ENCODE measurements around the gene EBI3.
A peak's percentile ranks its signal among the peaks of the same experiment; 100 is the strongest.
"Not testable (repeated sequence)": the region's sequence is repeated elsewhere in the genome, so short reads cannot be mapped to it uniquely, and the experiment has no call there.

Gene EBI3

GRCh38 chr19:4189641-4190040, 39.7 kb upstream of the EBI3 start:
- Histone ChIP-seq H3K9me3 (ENCODE audit: control insufficient read depth, low read length) (no peaks in the 10 kb centered on the region), H3K27ac (ENCODE audit: insufficient read depth, low read depth, low read length, poor library complexity, severe bottlenecking) (no peak overlapping the region), H3K36me3 (ENCODE audit: control insufficient read depth, insufficient read depth, low read length) (no peaks in the 10 kb centered on the region), H3K27me3 (ENCODE audit: control insufficient read depth, insufficient read depth, low read length, poor library complexity, severe bottlenecking) (peaks cover 6% of the 10 kb centered on the region), H3K4me1 (ENCODE audit: control insufficient read depth, insufficient read depth, low read length) (no peaks in the 10 kb centered on the region), H3K4me3 (ENCODE audit: insufficient read depth, low read depth, low read length) (no peak overlapping the region)
- 84 to 86% methylated on average over 5 of the region's 5 CpGs for WGBS, 2 experiments

- H3K36me3 ChIP-seq (ENCODE audit: control insufficient read depth, insufficient read depth, low read length); H3K27ac ChIP-seq (ENCODE audit: insufficient read depth, low read depth, low read length, poor library complexity, severe bottlenecking); H3K4me1 ChIP-seq (ENCODE audit: control insufficient read depth, insufficient read depth, low read length); H3K4me3 ChIP-seq (ENCODE audit: insufficient read depth, low read depth, low read length); H3K9me3 ChIP-seq (ENCODE audit: control insufficient read depth, low read length): not testable (repeated sequence)
- 89 to 97% methylated on average over 3 of the region's 3 CpGs for WGBS, 2 experiments
- peaks cover 14% of the 10 kb centered on the region for H3K27me3 ChIP-seq (ENCODE audit: control insufficient read depth, insufficient read depth, low read length, poor library complexity, severe bottlenecking)
Observed at GRCh38 chr19:4192537-4192936, 36.8 kb upstream of the EBI3 start.

- H3K27me3 ChIP-seq (ENCODE audit: control insufficient read depth, insufficient read depth, low read length, poor library complexity, severe bottlenecking), result peaks cover 31% of the 10 kb centered on the region
- no peaks in the 10 kb centered on the region for H3K9me3 ChIP-seq (ENCODE audit: control insufficient read depth, low read length)
- 64 to 66% methylated on average over 7 of the region's 7 CpGs for whole genome bisulfite sequencing, 2 experiments
- no peaks in the 10 kb centered on the region for H3K4me1 ChIP-seq (ENCODE audit: control insufficient read depth, insufficient read depth, low read length)
- H3K27ac ChIP-seq (ENCODE audit: insufficient read depth, low read depth, low read length, poor library complexity, severe bottlenecking), result no peak overlapping the region
- H3K4me3 ChIP-seq (ENCODE audit: insufficient read depth, low read depth, low read length), result no peak overlapping the region
- H3K36me3 ChIP-seq (ENCODE audit: control insufficient read depth, insufficient read depth, low read length), result no peaks in the 10 kb centered on the region
Observed at GRCh38 chr19:4194353-4194752, 35.0 kb upstream of the EBI3 start.

GRCh38 chr19:4196009-4196408, 33.3 kb upstream of the EBI3 start:
- Histone ChIP-seq H3K4me1 (ENCODE audit: control insufficient read depth, insufficient read depth, low read length) (no peaks in the 10 kb centered on the region), H3K36me3 (ENCODE audit: control insufficient read depth, insufficient read depth, low read length) (no peaks in the 10 kb centered on the region), H3K27me3 (ENCODE audit: control insufficient read depth, insufficient read depth, low read length, poor library complexity, severe bottlenecking) (peaks cover 42% of the 10 kb centered on the region), H3K9me3 (ENCODE audit: control insufficient read depth, low read length) (no peaks in the 10 kb centered on the region), H3K4me3 (ENCODE audit: insufficient read depth, low read depth, low read length) (no peak overlapping the region), H3K27ac (ENCODE audit: insufficient read depth, low read depth, low read length, poor library complexity, severe bottlenecking) (no peak overlapping the region)
- WGBS, 2 experiments, result 82% methylated on average over 8 of the region's 8 CpGs

GRCh38 chr19:4196587-4197148, 32.7 kb upstream of the EBI3 start:
- Histone ChIP-seq H3K9me3 (ENCODE audit: control insufficient read depth, low read length) (no peaks in the 10 kb centered on the region), H3K4me3 (ENCODE audit: insufficient read depth, low read depth, low read length) (no peak overlapping the region), H3K27me3 (ENCODE audit: control insufficient read depth, insufficient read depth, low read length, poor library complexity, severe bottlenecking) (peaks cover 42% of the 10 kb centered on the region), H3K27ac (ENCODE audit: insufficient read depth, low read depth, low read length, poor library complexity, severe bottlenecking) (no peak overlapping the region), H3K36me3 (ENCODE audit: control insufficient read depth, insufficient read depth, low read length) (no peaks in the 10 kb centered on the region), H3K4me1 (ENCODE audit: control insufficient read depth, insufficient read depth, low read length) (no peaks in the 10 kb centered on the region)
- 87 to 88% methylated on average over 22 of the region's 22 CpGs for WGBS, 2 experiments

- 87 to 91% methylated on average over 5 of the region's 5 CpGs for WGBS, 2 experiments
- no peak overlapping the region for H3K27ac ChIP-seq (ENCODE audit: insufficient read depth, low read depth, low read length, poor library complexity, severe bottlenecking)
- peaks cover 42% of the 10 kb centered on the region for H3K27me3 ChIP-seq (ENCODE audit: control insufficient read depth, insufficient read depth, low read length, poor library complexity, severe bottlenecking)
- H3K4me1 ChIP-seq (ENCODE audit: control insufficient read depth, insufficient read depth, low read length), result no peaks in the 10 kb centered on the region
- H3K36me3 ChIP-seq (ENCODE audit: control insufficient read depth, insufficient read depth, low read length), result no peaks in the 10 kb centered on the region
- H3K4me3 ChIP-seq (ENCODE audit: insufficient read depth, low read depth, low read length), result no peak overlapping the region
- no peaks in the 10 kb centered on the region for H3K9me3 ChIP-seq (ENCODE audit: control insufficient read depth, low read length)
Observed at GRCh38 chr19:4197228-4197624, 32.1 kb upstream of the EBI3 start.

GRCh38 chr19:4197625-4198466, 31.5 kb upstream of the EBI3 start:
- Histone ChIP-seq H3K4me1 (ENCODE audit: control insufficient read depth, insufficient read depth, low read length) (no peaks in the 10 kb centered on the region), H3K4me3 (ENCODE audit: insufficient read depth, low read depth, low read length) (peak overlapping the region; percentile 37), H3K27ac (ENCODE audit: insufficient read depth, low read depth, low read length, poor library complexity, severe bottlenecking) (no peak overlapping the region), H3K27me3 (ENCODE audit: control insufficient read depth, insufficient read depth, low read length, poor library complexity, severe bottlenecking) (peaks cover 42% of the 10 kb centered on the region), H3K36me3 (ENCODE audit: control insufficient read depth, insufficient read depth, low read length) (no peaks in the 10 kb centered on the region), H3K9me3 (ENCODE audit: control insufficient read depth, low read length) (no peaks in the 10 kb centered on the region)
- WGBS, 2 experiments, result 16 to 17% methylated on average over 69 to 70 of the region's 70 CpGs

GRCh38 chr19:4198467-4199126, 30.7 kb upstream of the EBI3 start:
- H3K27me3 ChIP-seq (ENCODE audit: control insufficient read depth, insufficient read depth, low read length, poor library complexity, severe bottlenecking), result peaks cover 42% of the 10 kb centered on the region
- 12% methylated on average over 26 to 27 of the region's 28 CpGs for WGBS, 2 experiments
- no peak overlapping the region for H3K27ac ChIP-seq (ENCODE audit: insufficient read depth, low read depth, low read length, poor library complexity, severe bottlenecking)
- no peaks in the 10 kb centered on the region for H3K4me1 ChIP-seq (ENCODE audit: control insufficient read depth, insufficient read depth, low read length)
- H3K4me3 ChIP-seq (ENCODE audit: insufficient read depth, low read depth, low read length), result peak overlapping the region; percentile 37
- H3K36me3 ChIP-seq (ENCODE audit: control insufficient read depth, insufficient read depth, low read length), result no peaks in the 10 kb centered on the region
- no peaks in the 10 kb centered on the region for H3K9me3 ChIP-seq (ENCODE audit: control insufficient read depth, low read length)

GRCh38 chr19:4199699-4200293, 29.5 kb upstream of the EBI3 start:
- 72% methylated on average over 33 of the region's 33 CpGs for WGBS, 2 experiments
- H3K27me3 ChIP-seq (ENCODE audit: control insufficient read depth, insufficient read depth, low read length, poor library complexity, severe bottlenecking), result peaks cover 35% of the 10 kb centered on the region

GRCh38 chr19:4200940-4201542, 28.3 kb upstream of the EBI3 start:
- peaks cover 35% of the 10 kb centered on the region for H3K27me3 ChIP-seq (ENCODE audit: control insufficient read depth, insufficient read depth, low read length, poor library complexity, severe bottlenecking)
- no peaks in the 10 kb centered on the region for H3K36me3 ChIP-seq (ENCODE audit: control insufficient read depth, insufficient read depth, low read length)
- no peak overlapping the region for H3K27ac ChIP-seq (ENCODE audit: insufficient read depth, low read depth, low read length, poor library complexity, severe bottlenecking)
- H3K4me1 ChIP-seq (ENCODE audit: control insufficient read depth, insufficient read depth, low read length), result no peaks in the 10 kb centered on the region
- 46% methylated on average over 2 of the region's 2 CpGs for WGBS, 2 experiments
- no peak overlapping the region for H3K4me3 ChIP-seq (ENCODE audit: insufficient read depth, low read depth, low read length)
- H3K9me3 ChIP-seq (ENCODE audit: control insufficient read depth, low read length), result no peaks in the 10 kb centered on the region

More at GRCh38 chr19:4199699-4200293, 29.5 kb upstream of the EBI3 start:
- Histone ChIP-seq H3K9me3 (ENCODE audit: control insufficient read depth, low read length) (no peaks in the 10 kb centered on the region), H3K36me3 (ENCODE audit: control insufficient read depth, insufficient read depth, low read length) (no peaks in the 10 kb centered on the region), H3K27ac (ENCODE audit: insufficient read depth, low read depth, low read length, poor library complexity, severe bottlenecking) (no peak overlapping the region), H3K4me3 (ENCODE audit: insufficient read depth, low read depth, low read length) (no peak overlapping the region), H3K4me1 (ENCODE audit: control insufficient read depth, insufficient read depth, low read length) (no peaks in the 10 kb centered on the region)
